Stimulated activated effector memory CD8-positive, alpha-beta T cell treated with anti-CD3 and anti-CD28 coated beads, Interleukin-12 subunit alpha, Interleukin-12 subunit beta, amount 100 ng/mL, for 72 hours (primary cell): ENCODE data around the gene ZNF587.
A peak's percentile ranks its signal among the peaks of the same experiment; 100 is the strongest.
"Not testable (repeated sequence)": the region's sequence is repeated elsewhere in the genome, so short reads cannot be mapped to it uniquely, and the experiment has no call there.

Experiments used
- ATAC-seq: fragments of 150-1000 bp; cut with Tn5 transposase; 2 replicates; pipeline ENCODE4 v1.10.0; 2021
- DNase-seq, 2 donors: peaks; one replicate each; pipeline ENCODE4 v3.0.0; 2021 to 2022; ENCODE audit warnings: low spot score in 2 of 2
- H3K27ac Mint-ChIP-seq: one replicate; pipeline ENCODE4 v1.8.0; 2022; ENCODE audit warnings: mild to moderate bottlenecking, mixed read lengths
- H3K36me3 Mint-ChIP-seq: one replicate; pipeline ENCODE4 v1.8.0; 2022; ENCODE audit warnings: mild to moderate bottlenecking, mixed read lengths
- H3K4me1 Mint-ChIP-seq: one replicate; pipeline ENCODE4 v1.8.0; 2022; ENCODE audit warnings: mixed read lengths
- H3K4me3 Mint-ChIP-seq: one replicate; pipeline ENCODE4 v1.8.0; 2022; ENCODE audit warnings: mild to moderate bottlenecking, mixed read lengths
- H3K9me3 Mint-ChIP-seq: one replicate; pipeline ENCODE4 v1.8.0; 2022; ENCODE audit warnings: mixed read lengths

ZNF587 gene

DNA sequence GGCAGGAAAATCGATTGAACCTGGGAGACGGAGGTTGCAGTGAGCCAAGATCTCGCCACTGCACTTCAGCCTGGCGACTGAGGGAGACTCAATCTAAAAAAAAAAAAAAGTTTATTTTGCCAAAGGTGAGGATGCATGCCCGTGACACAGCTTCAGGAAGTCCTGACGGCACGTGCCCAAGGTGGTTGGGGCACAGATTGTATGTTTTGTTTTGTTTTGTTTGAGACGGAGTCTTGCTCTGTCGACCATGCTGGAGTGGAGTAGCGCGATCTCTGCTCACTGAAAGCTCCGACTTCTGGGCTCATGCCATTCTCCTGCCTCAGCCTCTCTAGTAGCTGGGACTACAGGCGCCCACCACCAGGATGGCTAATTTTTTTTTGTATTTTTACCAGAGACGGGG lies 31.7 kb upstream of the ZNF587 start:
- no peak for ATAC-seq
- Mint-ChIP-seq H3K27ac (no peak overlapping the region), H3K9me3 (no peaks in the 10 kb centered on the region), H3K4me3 (peak overlapping the region; percentile 98), H3K4me1 (peaks cover 58% of the 10 kb centered on the region), H3K36me3 (peaks cover 49% of the 10 kb centered on the region)
- no peak for DNase-seq

DNA sequence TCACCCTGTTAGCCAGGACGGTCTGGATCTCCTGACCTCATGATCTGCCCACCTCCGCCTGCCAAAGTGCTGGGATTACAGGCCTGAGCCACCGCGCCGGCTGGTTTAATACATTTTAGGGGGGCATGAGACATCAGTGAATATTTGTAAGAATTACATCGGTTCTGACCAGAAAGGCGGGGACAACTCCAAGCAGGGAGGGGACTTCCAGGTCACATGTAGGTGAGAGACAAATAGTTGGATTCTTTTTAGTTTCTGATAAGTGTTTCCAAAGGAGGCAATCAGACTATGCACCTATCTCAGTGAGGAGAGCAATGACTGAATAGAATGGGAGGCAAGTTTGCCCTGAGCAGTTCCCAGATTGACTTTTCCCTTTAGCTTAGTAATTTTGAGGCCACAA lies 31.3 kb upstream of the ZNF587 start:
- peaks cover 58% of the 10 kb centered on the region for H3K4me1 Mint-ChIP-seq
- DNase-seq, result no peak
- peak overlapping the region; percentile 98 for H3K4me3 Mint-ChIP-seq
- ATAC-seq, result no peak
- peaks cover 52% of the 10 kb centered on the region for H3K36me3 Mint-ChIP-seq
- no peaks in the 10 kb centered on the region for H3K9me3 Mint-ChIP-seq
- no peak overlapping the region for H3K27ac Mint-ChIP-seq

DNA sequence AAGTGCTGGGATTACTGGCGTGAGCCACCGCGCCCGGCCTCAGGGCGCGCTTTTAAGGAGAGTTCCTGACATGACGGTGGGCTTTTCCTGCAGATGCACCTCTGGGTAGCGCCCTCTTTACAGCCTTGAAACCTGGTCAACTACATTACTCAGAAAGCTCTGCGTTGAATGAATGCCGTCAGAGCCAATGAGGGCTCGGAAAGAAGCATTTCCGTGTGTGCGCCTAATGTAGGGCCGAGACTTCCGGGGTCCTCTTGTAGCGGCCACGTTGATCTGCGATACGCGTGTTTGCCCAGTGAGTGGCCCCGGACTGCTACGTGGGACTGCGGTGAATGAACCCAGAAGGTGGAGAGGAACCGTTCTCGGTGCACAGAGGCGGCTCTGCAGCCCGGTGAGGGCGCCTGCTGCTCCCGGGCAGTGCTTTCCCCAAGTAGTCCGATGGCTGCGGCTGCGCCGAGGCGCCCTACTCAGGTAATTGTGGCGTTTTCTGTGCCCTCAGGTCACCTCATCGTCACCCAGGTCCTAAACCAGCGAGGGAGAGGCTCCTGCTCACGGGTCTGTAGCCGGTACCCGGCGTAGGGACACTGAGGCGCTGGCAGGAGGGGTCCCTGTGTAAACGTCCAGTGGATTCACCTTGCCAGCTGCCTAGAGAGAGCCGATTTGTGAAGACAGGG lies 30.0 kb upstream of the ZNF587 start:
- DNase-seq, result peak; percentile 54 to 84
- no peaks in the 10 kb centered on the region for H3K9me3 Mint-ChIP-seq
- H3K4me1 Mint-ChIP-seq, result peaks cover 56% of the 10 kb centered on the region
- H3K4me3 Mint-ChIP-seq, result peak overlapping the region; percentile 98
- ATAC-seq, result peak; percentile 96
- peaks cover 44% of the 10 kb centered on the region for H3K36me3 Mint-ChIP-seq
- H3K27ac Mint-ChIP-seq, result peak overlapping the region; percentile 99

DNA sequence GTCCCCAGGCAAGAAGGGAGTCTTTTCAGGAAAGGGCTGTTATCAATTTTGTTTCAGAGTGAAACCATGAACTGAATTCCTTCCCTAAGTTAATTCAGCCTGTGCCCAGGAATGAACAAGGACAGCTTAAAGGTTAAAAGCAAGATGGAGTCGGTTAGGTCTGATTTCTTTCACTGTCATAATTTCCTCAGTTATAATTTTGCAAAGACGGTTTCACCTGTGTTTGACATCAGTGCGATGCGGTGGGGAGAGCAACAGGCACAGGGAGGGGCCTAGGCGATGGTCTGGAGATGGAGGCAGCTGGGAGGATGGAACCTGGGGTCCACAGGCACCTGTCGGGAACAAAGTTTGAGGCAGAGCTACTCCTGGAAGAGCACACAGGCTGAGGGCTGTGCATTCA lies 29.1 kb upstream of the ZNF587 start:
- Mint-ChIP-seq H3K4me3 (peak overlapping the region; percentile 98), H3K36me3 (peaks cover 52% of the 10 kb centered on the region), H3K4me1 (peaks cover 48% of the 10 kb centered on the region), H3K9me3 (no peaks in the 10 kb centered on the region), H3K27ac (peak overlapping the region; percentile 99)
- DNase-seq (no peak), ATAC-seq (no peak)

DNA sequence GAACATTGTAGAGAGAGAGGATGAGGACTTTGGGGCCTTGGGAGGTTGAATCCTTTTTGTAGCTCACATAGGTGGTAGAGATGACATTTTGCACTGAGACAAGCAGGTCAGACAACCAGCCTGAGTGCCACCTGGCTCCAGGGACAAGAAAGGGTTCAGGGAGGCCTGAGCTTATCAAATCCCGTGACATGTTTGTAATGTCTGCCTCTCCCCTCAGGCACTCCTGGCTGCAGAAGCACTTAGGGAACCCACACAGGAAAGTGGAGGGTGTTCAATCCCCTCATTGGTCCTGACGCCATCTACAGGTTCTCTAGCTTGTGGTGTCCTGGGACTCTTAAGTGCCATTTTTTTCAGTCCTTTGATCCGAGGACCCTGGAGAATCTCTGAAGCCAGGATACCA lies 28.6 kb upstream of the ZNF587 start:
- not testable (repeated sequence) for ATAC-seq, H3K9me3 Mint-ChIP-seq, DNase-seq
- H3K36me3 Mint-ChIP-seq, result peaks cover 57% of the 10 kb centered on the region
- peak overlapping the region; percentile 99 for H3K27ac Mint-ChIP-seq
- peaks cover 45% of the 10 kb centered on the region for H3K4me1 Mint-ChIP-seq
- H3K4me3 Mint-ChIP-seq, result peak overlapping the region; percentile 98

DNA sequence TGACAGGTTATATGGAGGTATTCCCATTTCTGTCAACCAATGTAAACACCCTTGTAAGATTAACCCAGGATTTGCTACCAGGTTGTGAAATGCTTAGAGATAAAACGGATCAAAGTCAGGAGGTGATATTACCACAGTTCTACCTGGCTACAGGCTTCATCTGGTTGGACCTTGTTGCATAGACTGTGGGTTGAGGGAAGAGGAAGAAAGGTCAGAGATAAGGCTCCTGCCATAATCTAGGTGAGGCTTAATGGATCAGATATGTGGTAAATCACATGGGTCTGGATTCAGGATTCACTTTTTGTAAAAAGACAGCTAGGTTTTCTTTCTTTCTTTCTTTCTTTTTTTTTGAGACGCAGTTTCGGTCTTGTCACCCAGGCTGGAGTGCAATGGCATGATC lies 28.2 kb upstream of the ZNF587 start:
- peak overlapping the region; percentile 98 for H3K4me3 Mint-ChIP-seq
- H3K36me3 Mint-ChIP-seq, result peaks cover 61% of the 10 kb centered on the region
- peaks cover 42% of the 10 kb centered on the region for H3K4me1 Mint-ChIP-seq
- not testable (repeated sequence) for DNase-seq, H3K27ac Mint-ChIP-seq, ATAC-seq, H3K9me3 Mint-ChIP-seq

DNA sequence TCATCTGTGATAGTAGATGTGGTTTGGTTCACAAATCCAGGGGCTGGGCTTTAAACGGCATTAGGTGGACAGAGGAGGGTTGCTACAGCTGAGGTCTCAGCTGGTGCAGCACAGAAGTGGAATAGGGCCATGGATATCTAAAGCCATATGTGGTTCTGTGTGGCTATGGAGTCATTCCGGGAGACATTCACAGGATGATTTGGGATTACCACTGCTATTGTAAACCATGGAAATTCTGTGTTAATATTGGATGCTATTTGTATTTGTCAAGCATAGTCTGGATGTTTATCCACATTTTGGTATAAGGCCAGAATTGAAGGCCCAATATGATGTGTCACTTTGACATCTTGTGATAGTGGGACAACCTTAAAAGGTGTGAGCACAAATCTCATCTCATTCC lies 26.5 kb upstream of the ZNF587 start:
- Mint-ChIP-seq H3K27ac (peak overlapping the region; percentile 32), H3K4me1 (peaks cover 49% of the 10 kb centered on the region), H3K36me3 (peaks cover 71% of the 10 kb centered on the region)
- not testable (repeated sequence) for H3K9me3 Mint-ChIP-seq, H3K4me3 Mint-ChIP-seq, ATAC-seq, DNase-seq

DNA sequence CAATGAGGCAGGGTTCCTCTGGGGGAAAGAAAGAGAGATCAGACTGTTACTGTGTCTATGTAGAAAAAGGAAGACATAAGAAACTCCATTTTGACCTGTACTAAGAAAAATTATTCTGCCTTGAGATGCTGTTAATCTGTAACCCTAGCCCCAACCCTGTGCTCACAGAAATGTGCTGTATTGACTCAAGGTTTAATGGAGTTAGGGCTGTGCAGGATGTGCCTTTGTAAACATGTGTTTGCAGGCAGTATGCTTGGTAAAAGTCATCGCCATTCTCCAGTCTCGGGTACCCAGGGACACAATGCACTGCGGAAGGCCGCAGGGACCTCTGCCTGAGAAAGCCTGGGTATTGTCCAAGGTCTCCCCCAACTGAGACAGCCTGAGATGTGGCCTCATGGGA lies 26.1 kb upstream of the ZNF587 start:
- peaks cover 74% of the 10 kb centered on the region for H3K36me3 Mint-ChIP-seq
- not testable (repeated sequence) for ATAC-seq, DNase-seq, H3K9me3 Mint-ChIP-seq, H3K4me3 Mint-ChIP-seq
- H3K4me1 Mint-ChIP-seq, result peaks cover 49% of the 10 kb centered on the region
- H3K27ac Mint-ChIP-seq, result peak overlapping the region; percentile 32

DNA sequence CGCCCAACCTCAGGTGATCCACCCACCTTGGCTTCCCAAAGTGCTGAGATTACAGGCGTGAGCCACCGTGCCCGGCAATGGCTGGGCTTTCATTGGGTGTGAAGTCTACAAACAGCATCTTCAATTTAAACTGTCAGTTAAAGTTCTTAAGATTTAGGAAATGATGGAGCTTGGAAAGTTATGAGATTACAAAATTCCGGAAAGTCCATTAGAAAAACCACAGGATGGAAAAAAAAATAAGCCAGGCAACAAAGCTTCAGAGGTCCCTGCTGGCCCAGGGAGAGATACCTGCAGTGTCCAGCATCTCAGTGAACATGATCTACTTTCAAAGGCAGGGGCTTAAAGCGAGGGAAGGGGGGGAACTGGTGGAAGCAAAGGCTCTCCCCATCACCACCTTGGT lies 24.1 kb upstream of the ZNF587 start:
- Mint-ChIP-seq H3K36me3 (peaks cover 73% of the 10 kb centered on the region), H3K4me1 (peaks cover 49% of the 10 kb centered on the region), H3K9me3 (no peaks in the 10 kb centered on the region), H3K27ac (no peak overlapping the region), H3K4me3 (no peak overlapping the region)
- ATAC-seq (no peak), DNase-seq (no peak)

DNA sequence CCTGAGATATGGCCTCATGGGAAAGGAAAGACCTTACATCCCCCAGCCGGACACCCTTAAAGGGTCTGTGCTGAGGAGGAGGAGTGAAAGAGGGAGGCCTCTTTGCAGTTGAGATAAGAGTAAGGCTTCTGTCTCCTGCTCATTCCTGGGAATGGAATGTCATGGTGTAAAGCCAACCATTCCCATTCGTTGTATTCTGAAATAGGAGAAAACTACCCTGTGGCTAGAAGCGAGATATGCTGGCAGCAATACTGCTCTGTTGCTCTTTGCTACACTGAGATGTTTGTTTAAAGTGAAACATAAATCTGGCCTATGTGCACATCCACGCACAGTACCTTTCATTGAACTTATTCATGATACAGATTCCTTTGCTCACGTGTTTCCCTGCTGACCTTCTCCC lies 20.3 kb upstream of the ZNF587 start:
- Mint-ChIP-seq H3K4me3 (no peak overlapping the region), H3K27ac (no peak overlapping the region), H3K36me3 (peaks cover 65% of the 10 kb centered on the region), H3K4me1 (peaks cover 28% of the 10 kb centered on the region), H3K9me3 (no peaks in the 10 kb centered on the region)
- DNase-seq, result no peak
- no peak for ATAC-seq

DNA sequence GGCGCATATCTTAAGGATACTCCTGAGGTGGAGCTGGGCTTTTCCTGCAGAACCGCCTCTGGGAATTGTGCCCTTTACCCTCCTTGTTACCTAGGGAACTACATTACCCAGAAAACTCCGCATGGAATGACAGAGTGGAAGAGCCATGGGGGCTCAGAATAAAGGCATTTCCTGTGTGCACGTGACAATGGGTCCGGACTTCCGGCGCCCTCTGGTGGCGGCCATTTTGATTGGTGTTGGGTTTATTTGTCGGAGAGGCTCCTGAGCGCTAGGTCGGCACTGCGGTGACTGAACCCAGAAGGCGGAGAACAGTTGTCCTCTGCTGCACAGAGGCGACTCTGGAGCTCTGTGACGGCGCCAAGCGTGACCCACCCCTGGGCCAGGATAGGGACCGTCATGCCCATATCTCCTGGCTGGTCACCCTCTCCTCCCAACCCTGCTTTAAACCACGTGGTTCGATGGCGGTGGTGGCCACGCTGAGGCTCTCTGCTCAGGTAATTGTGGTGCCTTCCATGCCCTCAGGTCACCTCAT lies 19.5 kb upstream of the ZNF587 start, which contains the start of gene ZNF587B:
Gene ZNF587B (plus strand): TSS at position 229 of the 532 bp plus-strand sequence. CDS start 230 bp downstream, at position 459.
- Mint-ChIP-seq H3K27ac (peak within 1 kb of the TSS; percentile 34), H3K36me3 (peaks cover 59% of the 10 kb centered on the region), H3K4me3 (no peak within 1 kb of the TSS), H3K4me1 (peaks cover 24% of the 10 kb centered on the region), H3K9me3 (no peaks in the 10 kb centered on the region)
- peak in 1 of 2 donors; percentile 53 for DNase-seq
- no peak for ATAC-seq

DNA sequence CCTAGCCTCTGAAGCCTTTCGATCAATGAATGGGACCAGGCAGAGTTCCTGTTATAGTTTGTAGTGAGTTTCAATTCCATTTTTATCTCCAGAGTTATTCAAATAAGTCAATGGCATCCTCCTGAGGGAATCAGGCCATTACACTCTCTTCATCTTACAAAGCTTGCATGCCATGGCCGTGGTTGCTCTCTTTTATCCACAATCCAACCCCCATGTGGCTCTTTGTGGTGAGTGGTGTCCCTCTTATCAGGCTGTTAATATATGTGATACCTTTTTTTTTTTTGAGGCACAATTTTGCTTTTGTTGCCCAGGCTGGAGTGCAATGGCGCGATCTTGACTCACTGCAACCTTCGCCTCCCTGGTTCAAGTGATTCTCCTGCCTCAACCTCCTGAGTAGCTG lies 12.7 kb upstream of the ZNF587 start:
- not testable (repeated sequence) for H3K9me3 Mint-ChIP-seq, DNase-seq, ATAC-seq, H3K4me3 Mint-ChIP-seq, H3K27ac Mint-ChIP-seq
- peaks cover 42% of the 10 kb centered on the region for H3K36me3 Mint-ChIP-seq
- H3K4me1 Mint-ChIP-seq, result peaks cover 13% of the 10 kb centered on the region

DNA sequence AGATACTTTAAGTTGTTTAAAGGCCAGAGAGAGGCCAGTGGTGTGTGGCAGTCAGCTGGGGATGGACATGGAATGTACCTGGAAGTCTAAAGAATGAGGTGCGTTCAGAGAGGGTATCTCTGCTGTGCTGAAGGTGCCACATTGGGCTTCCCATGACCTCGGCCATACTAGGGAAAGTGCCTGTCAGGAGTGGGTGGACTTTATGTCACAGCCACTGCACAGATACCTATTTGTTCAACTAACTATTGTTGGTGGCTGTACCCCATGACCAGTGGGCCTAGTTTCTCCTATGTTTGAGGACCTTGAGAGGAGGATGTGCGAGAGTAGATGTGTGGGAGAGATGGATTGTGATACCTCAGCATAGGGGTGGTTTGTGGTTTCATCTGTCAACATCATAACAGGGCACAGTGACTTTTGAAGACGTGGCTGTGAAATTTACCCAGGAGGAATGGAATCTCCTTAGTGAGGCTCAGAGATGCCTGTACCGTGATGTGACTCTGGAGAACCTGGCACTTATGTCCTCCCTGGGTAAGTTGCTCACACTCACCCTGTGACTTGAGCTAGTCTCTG lies 11.0 kb upstream of the ZNF587 start:
- not testable (repeated sequence) for H3K4me3 Mint-ChIP-seq, H3K4me1 Mint-ChIP-seq, H3K9me3 Mint-ChIP-seq, DNase-seq
- Mint-ChIP-seq H3K27ac (peak overlapping the region; percentile 46), H3K36me3 (peaks cover 55% of the 10 kb centered on the region)
- ATAC-seq, result peak; percentile 69

DNA sequence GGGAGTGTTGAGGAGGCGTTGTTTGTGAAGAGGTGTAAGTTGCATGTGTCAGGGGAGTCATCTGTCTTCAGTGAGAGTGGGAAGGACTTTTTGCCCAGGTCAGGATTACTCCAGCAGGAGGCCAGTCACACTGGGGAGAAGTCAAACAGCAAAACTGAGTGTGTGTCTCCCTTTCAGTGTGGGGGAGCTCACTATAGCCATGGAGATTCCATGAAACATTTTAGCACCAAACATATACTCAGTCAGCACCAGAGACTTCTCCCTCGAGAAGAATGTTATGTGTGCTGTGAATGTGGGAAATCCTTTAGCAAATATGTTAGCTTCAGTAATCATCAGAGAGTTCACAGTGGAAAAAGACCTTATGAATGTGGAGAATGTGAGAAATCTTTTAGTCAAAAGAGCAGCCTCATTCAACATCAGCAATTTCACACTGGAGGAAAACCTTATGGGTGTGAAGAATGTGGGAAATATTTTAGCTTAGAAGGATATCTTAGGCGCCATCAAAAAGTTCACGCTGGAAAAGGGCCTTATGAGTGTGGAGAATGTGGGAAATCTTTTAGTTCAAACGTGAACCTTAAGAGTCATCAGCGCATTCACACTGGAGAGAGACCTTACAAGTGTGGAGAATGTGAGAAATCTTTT lies 8.4 kb upstream of the ZNF587 start:
- DNase-seq, result no peak
- H3K4me1 Mint-ChIP-seq, result peaks cover 7% of the 10 kb centered on the region
- peaks cover 73% of the 10 kb centered on the region for H3K36me3 Mint-ChIP-seq
- H3K27ac Mint-ChIP-seq, result no peak overlapping the region
- no peaks in the 10 kb centered on the region for H3K9me3 Mint-ChIP-seq
- no peak overlapping the region for H3K4me3 Mint-ChIP-seq
- ATAC-seq, result no peak

DNA sequence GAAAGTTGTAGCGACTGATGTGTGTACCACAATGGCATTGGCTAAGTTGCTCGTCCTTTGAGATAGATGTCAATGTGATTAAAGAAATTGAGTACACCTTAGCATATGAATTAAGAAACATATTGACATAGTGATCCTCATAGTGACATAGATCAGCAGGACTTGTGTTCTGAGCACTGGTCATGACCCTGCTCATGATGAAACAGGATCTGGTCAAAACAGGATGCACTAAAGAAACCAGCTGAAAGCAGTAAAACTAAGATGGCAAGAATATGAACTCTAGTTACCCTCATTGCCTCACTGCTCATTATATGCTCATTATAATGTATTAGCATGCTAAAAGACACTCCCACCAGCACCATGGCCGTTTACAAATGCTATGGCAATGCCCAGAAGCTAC lies 2.5 kb upstream of the ZNF587 start:
- not testable (repeated sequence) for H3K27ac Mint-ChIP-seq, ATAC-seq, DNase-seq, H3K9me3 Mint-ChIP-seq, H3K4me3 Mint-ChIP-seq
- Mint-ChIP-seq H3K36me3 (peaks cover 72% of the 10 kb centered on the region), H3K4me1 (peaks cover 21% of the 10 kb centered on the region)
